H1 (cell line): ENCODE data around the gene PDGFD. TPM values are rescaled to one million over a fixed set of nuclear protein-coding genes. Genes with fewer than 3 reads are reported as not detected.

ENCODE experiments used
- CREB1 ChIP-seq: IDR thresholded peaks from 2 replicates; pipeline ENCODE4 v1.6.1; 2012; ENCODE audit warnings: inconsistent platforms
- POLR2A ChIP-seq, 2 experiments: IDR thresholded peaks; 1 replicate in 1 of 2; 2 replicates in 1 of 2; pipeline ENCODE4 v1.6.1; 2011; ENCODE audit warnings: low read depth in 2 of 2, low read length in 2 of 2, mild to moderate bottlenecking in 2 of 2; ENCODE audit errors: control extremely low read depth in 1 of 2
- polyA plus RNA-seq, 7 experiments: library from polyadenylated mRNA; depleted of rRNA in 3 of 7; stranded (reverse) in 5 of 7; unstranded in 2 of 7; fragments of >200 nt in 5 of 7; fragments of 200-250 nt in 2 of 7; gene quantifications; 1 replicate in 5 of 7; 2 replicates in 1 of 7; 4 replicates in 1 of 7; pipeline versions ENCODE4 v1.2.1 to v1.2.3, GENCODE V29; 2011 to 2013; ENCODE audit warnings: missing spikeins in 2 of 7, mixed read lengths in 2 of 7
- total RNA-seq: library from RNA; stranded (reverse); fragmentation: NEBNext Ultra II Directional; extraction: Animal tissue kit (Norgen Biotek cat#: 25700); gene quantifications from 2 replicates; pipeline ENCODE4 v1.2.1, GENCODE V29; 2021
- TF ChIP-seq, protein P1 (sequence below): IDR thresholded peaks from 2 replicates; pipeline ENCODE4 v1.6.1; 2011; ENCODE audit warnings: low read depth, mild to moderate bottlenecking, low read length; ENCODE audit not compliant: insufficient read depth

The PDGFD gene
- total and polyA plus RNA-seq, 2 of the 8 experiments (the other 6 are each of a cell fraction or from before 2014, with no cell fraction given), result 1.1 to 3.9 TPM

DNA sequence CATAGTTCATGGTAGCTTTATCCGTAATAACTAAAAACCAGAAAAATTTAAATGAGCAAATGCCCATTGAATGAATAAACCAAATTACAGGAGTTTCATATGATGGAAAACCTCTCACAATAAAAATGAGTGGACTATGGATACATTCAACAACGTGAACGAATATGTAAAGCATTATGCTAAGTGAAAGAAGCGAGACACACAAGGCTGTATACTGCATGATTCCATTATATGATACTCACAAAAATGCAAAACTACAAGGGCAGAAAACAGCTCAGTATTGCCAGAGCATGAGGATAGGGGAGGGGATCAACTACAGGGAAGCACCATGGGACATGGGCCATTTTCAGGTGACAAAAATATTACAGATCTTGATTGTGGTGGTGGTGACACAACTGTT, 105.3 kb downstream of the PDGFD start (continued):
- TF ChIP-seq POLR2A (IDR thresholded peaks at IDR 0.05; ENCODE audit: control extremely low read depth in 1 of 2, low read depth in 2 of 2, low read length in 2 of 2), result no peak
- TF ChIP-seq CREB1, result no peak
- TF ChIP-seq, protein P1, sequence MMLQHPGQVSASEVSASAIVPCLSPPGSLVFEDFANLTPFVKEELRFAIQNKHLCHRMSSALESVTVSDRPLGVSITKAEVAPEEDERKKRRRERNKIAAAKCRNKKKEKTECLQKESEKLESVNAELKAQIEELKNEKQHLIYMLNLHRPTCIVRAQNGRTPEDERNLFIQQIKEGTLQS, result no peak
